T-helper 9 cell (primary cell): ENCODE results near the gene MAN2A1.

Experiments
- DNase-seq: peaks from one replicate; pipeline ENCODE4 v3.0.0-alpha.2; 2020
- total RNA-seq, 2 donors: gene quantifications; one replicate each; lab custom pipeline; 2026; lab: John Stamatoyannopoulos, UW

Gene MAN2A1
- 135 to 158 reads per million in 2 donors for total RNA-seq

GRCh38 chr5:109689740-109690241, at the start of gene MAN2A1:
Gene MAN2A1, plus strand, starts transcription at chr5:109689927. Its CDS starts 491 bp downstream, at chr5:109690418.
- DNase-seq, result peak; percentile 69

- no peak for DNase-seq
These were observed 48.8 kb upstream of the MAN2A1 start for GRCh38 chr5:109640976-109641375.

GRCh38 chr5:109643791-109644350, 45.9 kb upstream of the MAN2A1 start:
- no peak for DNase-seq

- no peak for DNase-seq
These were observed 44.9 kb upstream of the MAN2A1 start for GRCh38 chr5:109644829-109645228.

- no peak for DNase-seq
These were observed 44.0 kb upstream of the MAN2A1 start for GRCh38 chr5:109645707-109646192.

GRCh38 chr5:109649318-109649717, 40.4 kb upstream of the MAN2A1 start:
- DNase-seq, result no peak

GRCh38 chr5:109650493-109650892, 39.2 kb upstream of the MAN2A1 start:
- no peak for DNase-seq

GRCh38 chr5:109652096-109652495, 37.6 kb upstream of the MAN2A1 start:
- DNase-seq, result no peak

GRCh38 chr5:109653042-109653441, 36.7 kb upstream of the MAN2A1 start:
- no peak for DNase-seq

- no peak for DNase-seq
These were observed 36.0 kb upstream of the MAN2A1 start for GRCh38 chr5:109653561-109654239.

- no peak for DNase-seq
These were observed 35.3 kb upstream of the MAN2A1 start for GRCh38 chr5:109654455-109654854.

GRCh38 chr5:109655841-109656240, 33.9 kb upstream of the MAN2A1 start:
- DNase-seq, result no peak

- peak; percentile 30 for DNase-seq
These were observed 32.9 kb upstream of the MAN2A1 start for GRCh38 chr5:109656829-109657228.

- DNase-seq, result no peak
These were observed 29.8 kb upstream of the MAN2A1 start for GRCh38 chr5:109659901-109660300.

- no peak for DNase-seq
These were observed 29.4 kb upstream of the MAN2A1 start for GRCh38 chr5:109660301-109660700.

GRCh38 chr5:109668237-109668636, 21.5 kb upstream of the MAN2A1 start:
- no peak for DNase-seq

- DNase-seq, result no peak
These were observed 20.9 kb upstream of the MAN2A1 start for GRCh38 chr5:109668668-109669422.

GRCh38 chr5:109669991-109670706, 19.6 kb upstream of the MAN2A1 start:
- DNase-seq, result no peak

- DNase-seq, result no peak
These were observed 18.6 kb upstream of the MAN2A1 start for GRCh38 chr5:109671136-109671535.

- no peak for DNase-seq
These were observed 15.1 kb upstream of the MAN2A1 start for GRCh38 chr5:109674596-109674995.

GRCh38 chr5:109676920-109677319, 12.8 kb upstream of the MAN2A1 start:
- DNase-seq, result no peak

GRCh38 chr5:109678447-109678846, 11.3 kb upstream of the MAN2A1 start:
- DNase-seq, result no peak

- DNase-seq, result no peak
These were observed 8.0 kb upstream of the MAN2A1 start for GRCh38 chr5:109681763-109682162.
